ENCODE data around the gene GSG1L. TPM values are rescaled to one million over a fixed set of nuclear protein-coding genes. Genes with fewer than 3 reads are reported as not detected.

The GSG1L gene
- total RNA-seq, 3 donors from 2014 or later = not detected

- Mint-ChIP-seq H3K4me3 (no peak overlapping the region), H3K9me3 (no peaks in the 10 kb centered on the region), H3K4me1 (ENCODE audit: low read depth) (no peaks in the 10 kb centered on the region), H3K36me3 (ENCODE audit: insufficient read depth) (no peaks in the 10 kb centered on the region), H3K27me3 (ENCODE audit: low read depth) (peaks cover 6% of the 10 kb centered on the region)
- DNase-seq (no peak), ATAC-seq (no peak)
These were observed 60.3 kb downstream of the GSG1L start for GRCh38 chr16:28003021-28003865.

GRCh38 chr16:28001642-28002041 lies 61.9 kb downstream of the GSG1L start:
- DNase-seq (no peak), ATAC-seq (no peak)
- H3K36me3 Mint-ChIP-seq (ENCODE audit: insufficient read depth) = no peaks in the 10 kb centered on the region
- H3K27me3 Mint-ChIP-seq (ENCODE audit: low read depth) = peaks cover 3% of the 10 kb centered on the region
- no peaks in the 10 kb centered on the region for H3K4me1 Mint-ChIP-seq (ENCODE audit: low read depth)
- no peak overlapping the region for H3K4me3 Mint-ChIP-seq
- no peaks in the 10 kb centered on the region for H3K9me3 Mint-ChIP-seq

- Mint-ChIP-seq H3K36me3 (ENCODE audit: insufficient read depth) (no peaks in the 10 kb centered on the region), H3K27me3 (ENCODE audit: low read depth) (peaks cover 3% of the 10 kb centered on the region), H3K9me3 (no peaks in the 10 kb centered on the region), H3K4me3 (no peak overlapping the region), H3K4me1 (ENCODE audit: low read depth) (peaks cover under 1% of the 10 kb centered on the region)
- DNase-seq = no peak
- no peak for ATAC-seq
These were observed 62.3 kb downstream of the GSG1L start for GRCh38 chr16:28001184-28001583.

- peaks cover 3% of the 10 kb centered on the region for H3K27me3 Mint-ChIP-seq (ENCODE audit: low read depth)
- H3K4me1 Mint-ChIP-seq (ENCODE audit: low read depth) = peaks cover 6% of the 10 kb centered on the region
- H3K36me3 Mint-ChIP-seq (ENCODE audit: insufficient read depth) = no peaks in the 10 kb centered on the region
- DNase-seq = no peak
- H3K4me3 Mint-ChIP-seq = no peak overlapping the region
- no peak for ATAC-seq
- no peaks in the 10 kb centered on the region for H3K9me3 Mint-ChIP-seq
These were observed 63.0 kb downstream of the GSG1L start for GRCh38 chr16:28000314-28001169.

GRCh38 chr16:27999687-28000086 lies 63.8 kb downstream of the GSG1L start:
- no peak for DNase-seq
- Mint-ChIP-seq H3K4me1 (ENCODE audit: low read depth) (peaks cover 14% of the 10 kb centered on the region), H3K9me3 (no peaks in the 10 kb centered on the region), H3K27me3 (ENCODE audit: low read depth) (peaks cover 1% of the 10 kb centered on the region), H3K4me3 (no peak overlapping the region), H3K36me3 (ENCODE audit: insufficient read depth) (no peaks in the 10 kb centered on the region)
- ATAC-seq = no peak

- Mint-ChIP-seq H3K4me3 (no peak overlapping the region), H3K9me3 (peaks cover 3% of the 10 kb centered on the region), H3K4me1 (ENCODE audit: low read depth) (peaks cover 16% of the 10 kb centered on the region), H3K36me3 (ENCODE audit: insufficient read depth) (no peaks in the 10 kb centered on the region), H3K27me3 (ENCODE audit: low read depth) (no peaks in the 10 kb centered on the region)
- ATAC-seq (no peak), DNase-seq (no peak)
These were observed 68.1 kb downstream of the GSG1L start for GRCh38 chr16:27995378-27995777.

- Mint-ChIP-seq H3K9me3 (peaks cover 3% of the 10 kb centered on the region), H3K4me1 (ENCODE audit: low read depth) (peaks cover 16% of the 10 kb centered on the region), H3K4me3 (no peak overlapping the region), H3K27me3 (ENCODE audit: low read depth) (no peaks in the 10 kb centered on the region), H3K36me3 (ENCODE audit: insufficient read depth) (no peaks in the 10 kb centered on the region)
- ATAC-seq (no peak), DNase-seq (no peak)
These were observed 68.8 kb downstream of the GSG1L start for GRCh38 chr16:27994686-27995085.

GRCh38 chr16:27993587-27993986 lies 69.9 kb downstream of the GSG1L start:
- DNase-seq = no peak
- peaks cover 16% of the 10 kb centered on the region for H3K4me1 Mint-ChIP-seq (ENCODE audit: low read depth)
- no peaks in the 10 kb centered on the region for H3K36me3 Mint-ChIP-seq (ENCODE audit: insufficient read depth)
- peaks cover 3% of the 10 kb centered on the region for H3K9me3 Mint-ChIP-seq
- no peak for ATAC-seq
- no peak overlapping the region for H3K4me3 Mint-ChIP-seq
- H3K27me3 Mint-ChIP-seq (ENCODE audit: low read depth) = no peaks in the 10 kb centered on the region

GRCh38 chr16:27991876-27992275 lies 71.6 kb downstream of the GSG1L start:
- Mint-ChIP-seq H3K4me1 (ENCODE audit: low read depth) (peaks cover 16% of the 10 kb centered on the region), H3K36me3 (ENCODE audit: insufficient read depth) (no peaks in the 10 kb centered on the region), H3K27me3 (ENCODE audit: low read depth) (no peaks in the 10 kb centered on the region), H3K4me3 (no peak overlapping the region), H3K9me3 (peaks cover 3% of the 10 kb centered on the region)
- ATAC-seq (no peak), DNase-seq (no peak)

GRCh38 chr16:27985981-27986380 lies 77.5 kb downstream of the GSG1L start:
- Mint-ChIP-seq H3K9me3 (peaks cover 3% of the 10 kb centered on the region), H3K4me3 (no peak overlapping the region), H3K4me1 (ENCODE audit: low read depth) (no peaks in the 10 kb centered on the region), H3K27me3 (ENCODE audit: low read depth) (peaks cover 5% of the 10 kb centered on the region), H3K36me3 (ENCODE audit: insufficient read depth) (no peaks in the 10 kb centered on the region)
- DNase-seq (no peak), ATAC-seq (no peak)

- H3K4me1 Mint-ChIP-seq (ENCODE audit: low read depth) = no peaks in the 10 kb centered on the region
- no peaks in the 10 kb centered on the region for H3K36me3 Mint-ChIP-seq (ENCODE audit: insufficient read depth)
- ATAC-seq (no peak), DNase-seq (no peak)
- H3K4me3 Mint-ChIP-seq = no peak overlapping the region
- peaks cover 11% of the 10 kb centered on the region for H3K27me3 Mint-ChIP-seq (ENCODE audit: low read depth)
- H3K9me3 Mint-ChIP-seq = peaks cover 3% of the 10 kb centered on the region
These were observed 79.4 kb downstream of the GSG1L start for GRCh38 chr16:27984121-27984520.

GRCh38 chr16:27983244-27983643 lies 80.3 kb downstream of the GSG1L start:
- Mint-ChIP-seq H3K4me1 (ENCODE audit: low read depth) (no peaks in the 10 kb centered on the region), H3K9me3 (peaks cover 3% of the 10 kb centered on the region), H3K27me3 (ENCODE audit: low read depth) (peaks cover 15% of the 10 kb centered on the region), H3K36me3 (ENCODE audit: insufficient read depth) (no peaks in the 10 kb centered on the region), H3K4me3 (no peak overlapping the region)
- DNase-seq (no peak), ATAC-seq (no peak)

- ATAC-seq = no peak
- H3K4me3 Mint-ChIP-seq = no peak overlapping the region
- H3K4me1 Mint-ChIP-seq (ENCODE audit: low read depth) = no peaks in the 10 kb centered on the region
- H3K36me3 Mint-ChIP-seq (ENCODE audit: insufficient read depth) = no peaks in the 10 kb centered on the region
- peaks cover 15% of the 10 kb centered on the region for H3K27me3 Mint-ChIP-seq (ENCODE audit: low read depth)
- H3K9me3 Mint-ChIP-seq = peaks cover 3% of the 10 kb centered on the region
- no peak for DNase-seq
These were observed 81.3 kb downstream of the GSG1L start for GRCh38 chr16:27982184-27982583.

GRCh38 chr16:27980919-27981700 lies 82.4 kb downstream of the GSG1L start:
- peaks cover 21% of the 10 kb centered on the region for H3K27me3 Mint-ChIP-seq (ENCODE audit: low read depth)
- no peak for ATAC-seq
- H3K36me3 Mint-ChIP-seq (ENCODE audit: insufficient read depth) = no peaks in the 10 kb centered on the region
- no peak for DNase-seq
- no peak overlapping the region for H3K4me3 Mint-ChIP-seq
- no peaks in the 10 kb centered on the region for H3K4me1 Mint-ChIP-seq (ENCODE audit: low read depth)
- H3K9me3 Mint-ChIP-seq = peaks cover 3% of the 10 kb centered on the region
